ENCODE measurements around the gene STX11.
"Not testable (repeated sequence)": the region's sequence is repeated elsewhere in the genome, so short reads cannot be mapped to it uniquely, and the experiment has no call there.

Gene STX11

GRCh38 chr6:144149894-144150709, at the start of gene STX11:
STX11 (plus strand) TSS chr6:144150517; CDS start chr6:144186628, 36,111 bp downstream.
- DNase-seq = no peak

GRCh38 chr6:144103026-144103563, 47.2 kb upstream of the STX11 start:
- DNase-seq = no peak

GRCh38 chr6:144104488-144104887, 45.8 kb upstream of the STX11 start:
- DNase-seq = no peak

- DNase-seq = peak; percentile 43
Observed at GRCh38 chr6:144104898-144105487, 45.3 kb upstream of the STX11 start.

GRCh38 chr6:144106206-144106605, 44.1 kb upstream of the STX11 start:
- no peak for DNase-seq

- DNase-seq = no peak
Observed at GRCh38 chr6:144110210-144110609, 40.1 kb upstream of the STX11 start.

GRCh38 chr6:144113366-144113765, 37.0 kb upstream of the STX11 start:
- no peak for DNase-seq

GRCh38 chr6:144115219-144115618, 35.1 kb upstream of the STX11 start:
- no peak for DNase-seq

- DNase-seq = no peak
Observed at GRCh38 chr6:144119376-144119775, 30.9 kb upstream of the STX11 start.

GRCh38 chr6:144122861-144123260, 27.5 kb upstream of the STX11 start:
- no peak for DNase-seq

GRCh38 chr6:144123421-144123820, 26.9 kb upstream of the STX11 start:
- no peak for DNase-seq

GRCh38 chr6:144123836-144124235, 26.5 kb upstream of the STX11 start:
- DNase-seq = no peak

- DNase-seq = no peak
Observed at GRCh38 chr6:144127097-144127496, 23.2 kb upstream of the STX11 start.

- DNase-seq = no peak
Observed at GRCh38 chr6:144129469-144129868, 20.8 kb upstream of the STX11 start.

GRCh38 chr6:144131248-144131709, 19.0 kb upstream of the STX11 start:
- DNase-seq = no peak

- DNase-seq = not testable (repeated sequence)
Observed at GRCh38 chr6:144132167-144132690, 18.1 kb upstream of the STX11 start.

- no peak for DNase-seq
Observed at GRCh38 chr6:144133225-144133821, 17.0 kb upstream of the STX11 start.

GRCh38 chr6:144134176-144134575, 16.1 kb upstream of the STX11 start:
- DNase-seq = no peak

- DNase-seq = no peak
Observed at GRCh38 chr6:144134737-144135136, 15.6 kb upstream of the STX11 start.

GRCh38 chr6:144138542-144138941, 11.8 kb upstream of the STX11 start:
- DNase-seq = no peak

- DNase-seq = no peak
Observed at GRCh38 chr6:144139817-144140216, 10.5 kb upstream of the STX11 start.

- no peak for DNase-seq
Observed at GRCh38 chr6:144140867-144141266, 9.4 kb upstream of the STX11 start.

GRCh38 chr6:144141470-144141869, 8.8 kb upstream of the STX11 start:
- DNase-seq = no peak

Data from NCI-H1694 treated with DMSO at 0.1 percent for 48 hours (cell line).